ENCODE measurements around the gene BMPR1A.

Gene BMPR1A

DNA sequence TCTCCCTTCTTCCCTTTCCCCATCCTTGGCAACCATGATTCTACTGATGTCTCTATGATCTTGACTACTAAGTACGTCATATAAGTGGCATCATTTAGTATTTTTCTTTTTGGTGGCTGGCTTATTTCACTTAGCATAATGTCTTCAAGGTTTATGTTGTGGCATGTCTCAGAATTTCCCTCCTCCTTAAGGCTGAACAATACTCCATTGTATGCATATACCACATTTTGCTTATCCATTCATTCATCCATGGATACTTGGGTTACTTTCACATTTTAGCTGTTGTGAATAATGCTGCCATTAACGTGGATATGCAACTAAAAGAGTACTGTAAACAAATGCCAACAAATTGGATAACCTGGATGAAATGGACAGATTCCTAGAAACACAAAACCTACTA is 60.8 kb downstream of the BMPR1A start:
- Histone ChIP-seq H3K9me3 (replicated peaks in 1 of 11) (no peaks in the 10 kb centered on the region), H3K4me2 (no peak overlapping the region), H3K4me1 (no peaks in the 10 kb centered on the region), H4K20me1 (no peaks in the 10 kb centered on the region; a peak in 1 of 22 replicates), H3K27me3 (no peaks in the 10 kb centered on the region), H3K36me3 (no peaks in the 10 kb centered on the region), H3K9ac (no peak overlapping the region), H3K27ac (no peak overlapping the region), H3K4me3 (no peak overlapping the region)
- no peak for TF ChIP-seq Cebpa-rat (IDR thresholded peaks at IDR 0.05)

DNA sequence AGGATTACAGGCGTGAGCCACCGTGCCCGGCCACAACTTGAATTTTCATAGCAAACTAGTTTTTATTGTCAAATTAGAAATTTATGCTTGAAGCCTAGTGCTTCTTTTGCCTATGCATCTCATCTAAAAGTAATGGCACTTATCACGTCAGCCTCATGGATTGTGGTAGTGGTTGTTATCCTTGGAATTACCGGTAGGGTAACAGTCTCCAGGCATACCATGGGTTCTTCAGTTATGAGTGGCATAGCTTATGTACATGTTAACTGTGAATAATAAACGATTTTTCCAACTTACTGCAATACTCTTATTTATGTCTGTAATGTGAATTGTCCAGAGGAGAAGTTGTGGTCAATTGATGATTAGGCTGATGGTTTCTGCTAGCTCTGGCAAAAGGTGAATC is 63.1 kb downstream of the BMPR1A start:
- Histone ChIP-seq H3K36me3 (no peaks in the 10 kb centered on the region), H3K4me2 (no peak overlapping the region), H4K20me1 (peaks cover 0 to 4% (median 0%) of the 10 kb centered on the region in 11 experiments; a peak in 1 of 22 replicates)

GRCh38 chr10:86820509-86820908 is 64.1 kb downstream of the BMPR1A start:
- Histone ChIP-seq H3K4me2 (no peak overlapping the region), H3K27ac (no peak overlapping the region), H4K20me1 (peaks cover 0 to 4% (median 0%) of the 10 kb centered on the region in 11 experiments; a peak in 1 of 22 replicates), H3K4me3 (no peak overlapping the region), H3K4me1 (no peaks in the 10 kb centered on the region), H3K9ac (no peak overlapping the region), H3K36me3 (no peaks in the 10 kb centered on the region), H3K9me3 (replicated peaks in 1 of 11) (no peaks in the 10 kb centered on the region), H3K27me3 (no peaks in the 10 kb centered on the region)
- no peak for TF ChIP-seq Cebpa-rat (IDR thresholded peaks at IDR 0.05)

More for the DNA sequence above, 63.1 kb downstream of the BMPR1A start:
- H3K4me1 ChIP-seq = no peaks in the 10 kb centered on the region
- H3K27ac ChIP-seq = no peak overlapping the region
- no peaks in the 10 kb centered on the region for H3K27me3 ChIP-seq
- H3K9ac ChIP-seq = no peak overlapping the region
- TF ChIP-seq Cebpa-rat (IDR thresholded peaks at IDR 0.05) = no peak
- no peaks in the 10 kb centered on the region for H3K9me3 ChIP-seq (replicated peaks in 1 of 11)
- no peak overlapping the region for H3K4me3 ChIP-seq

DNA sequence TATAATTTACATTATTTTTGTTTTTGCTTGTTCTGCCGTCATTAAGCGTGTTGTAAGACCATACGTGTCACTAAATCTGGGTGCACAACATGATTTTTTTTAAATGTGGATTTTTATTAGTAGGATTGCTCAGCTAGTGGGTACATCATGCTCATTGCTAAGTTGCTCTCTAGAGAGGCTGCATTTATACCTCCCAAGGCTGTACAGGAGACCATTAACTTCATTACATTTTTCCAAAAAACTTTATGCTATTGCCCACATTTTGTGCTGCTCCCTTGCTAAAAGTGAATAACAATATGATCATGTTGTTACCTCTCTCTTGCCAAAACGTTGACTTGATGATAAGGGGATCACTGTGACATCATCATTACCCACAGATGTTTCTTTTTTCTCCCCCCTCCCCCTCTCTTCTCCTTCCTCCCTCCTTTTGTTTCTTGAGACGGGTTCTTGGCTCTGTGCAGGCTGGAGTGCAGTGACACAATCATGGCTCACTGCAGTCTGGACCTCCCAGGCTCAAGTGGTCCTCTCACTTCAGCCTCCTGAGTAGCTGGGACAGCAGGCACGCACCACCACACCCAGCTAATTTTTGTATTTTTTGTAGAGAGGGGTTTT is 65.1 kb downstream of the BMPR1A start:
- Histone ChIP-seq H3K9me3 (replicated peaks in 1 of 11) (no peaks in the 10 kb centered on the region), H3K4me2 (no peak overlapping the region), H4K20me1 (peaks cover 0 to 4% (median 0%) of the 10 kb centered on the region in 11 experiments; a peak in 1 of 22 replicates), H3K4me3 (no peak overlapping the region), H3K4me1 (no peaks in the 10 kb centered on the region), H3K27ac (no peak overlapping the region), H3K36me3 (no peaks in the 10 kb centered on the region), H3K27me3 (no peaks in the 10 kb centered on the region), H3K9ac (no peak overlapping the region)
- no peak for TF ChIP-seq Cebpa-rat (IDR thresholded peaks at IDR 0.05)

DNA sequence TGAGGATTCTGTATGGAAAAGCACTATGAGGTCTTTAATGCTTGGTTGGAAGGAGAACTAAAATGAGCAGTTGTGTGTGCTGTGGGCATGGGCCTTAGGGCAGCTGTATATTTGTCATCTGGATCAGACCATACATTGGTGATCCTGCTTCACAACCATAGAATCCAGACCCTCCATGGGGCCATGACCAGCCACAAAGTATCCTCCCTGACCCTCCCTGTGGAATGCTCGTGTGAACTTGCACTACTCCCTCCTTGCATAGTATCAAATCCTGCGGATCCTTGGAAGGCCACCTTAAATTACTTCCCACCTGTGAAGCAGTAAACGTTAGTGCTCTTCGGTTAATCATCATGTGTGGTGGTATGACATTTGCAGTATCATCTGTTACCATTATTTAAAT is 67.1 kb downstream of the BMPR1A start:
- TF ChIP-seq Cebpa-rat (IDR thresholded peaks at IDR 0.05) = no peak
- no peaks in the 10 kb centered on the region for H3K27me3 ChIP-seq

GRCh38 chr10:86824151-86824550 is 67.7 kb downstream of the BMPR1A start:
- H3K4me1 ChIP-seq = no peaks in the 10 kb centered on the region
- H3K9me3 ChIP-seq (replicated peaks in 1 of 11) = no peaks in the 10 kb centered on the region
- H3K4me3 ChIP-seq = no peak overlapping the region
- no peak overlapping the region for H3K27ac ChIP-seq
- no peak overlapping the region for H3K9ac ChIP-seq
- peaks cover 0 to 4% (median 0%) of the 10 kb centered on the region in 11 experiments; a peak in 1 of 22 replicates for H4K20me1 ChIP-seq
- no peaks in the 10 kb centered on the region for H3K27me3 ChIP-seq
- H3K4me2 ChIP-seq = no peak overlapping the region
- TF ChIP-seq Cebpa-rat (IDR thresholded peaks at IDR 0.05) = no peak
- no peaks in the 10 kb centered on the region for H3K36me3 ChIP-seq

More for the DNA sequence above, 67.1 kb downstream of the BMPR1A start:
- peaks cover 0 to 4% (median 0%) of the 10 kb centered on the region in 11 experiments; a peak in 1 of 22 replicates for H4K20me1 ChIP-seq
- H3K9me3 ChIP-seq (replicated peaks in 1 of 11) = no peaks in the 10 kb centered on the region
- no peak overlapping the region for H3K4me3 ChIP-seq
- H3K4me2 ChIP-seq = no peak overlapping the region
- no peak overlapping the region for H3K9ac ChIP-seq
- H3K36me3 ChIP-seq = no peaks in the 10 kb centered on the region
- no peak overlapping the region for H3K27ac ChIP-seq
- no peaks in the 10 kb centered on the region for H3K4me1 ChIP-seq

- peaks cover 0 to 4% (median 0%) of the 10 kb centered on the region in 11 experiments; a peak in 1 of 22 replicates for H4K20me1 ChIP-seq
- H3K4me3 ChIP-seq = no peak overlapping the region
- no peaks in the 10 kb centered on the region for H3K27me3 ChIP-seq
- no peak for TF ChIP-seq Cebpa-rat (IDR thresholded peaks at IDR 0.05)
- no peak overlapping the region for H3K27ac ChIP-seq
- H3K9me3 ChIP-seq (replicated peaks in 1 of 11) = no peaks in the 10 kb centered on the region
- H3K9ac ChIP-seq = no peak overlapping the region
- H3K36me3 ChIP-seq = no peaks in the 10 kb centered on the region
- no peaks in the 10 kb centered on the region for H3K4me1 ChIP-seq
- H3K4me2 ChIP-seq = no peak overlapping the region
Measured at GRCh38 chr10:86825366-86825765, 68.9 kb downstream of the BMPR1A start.

DNA sequence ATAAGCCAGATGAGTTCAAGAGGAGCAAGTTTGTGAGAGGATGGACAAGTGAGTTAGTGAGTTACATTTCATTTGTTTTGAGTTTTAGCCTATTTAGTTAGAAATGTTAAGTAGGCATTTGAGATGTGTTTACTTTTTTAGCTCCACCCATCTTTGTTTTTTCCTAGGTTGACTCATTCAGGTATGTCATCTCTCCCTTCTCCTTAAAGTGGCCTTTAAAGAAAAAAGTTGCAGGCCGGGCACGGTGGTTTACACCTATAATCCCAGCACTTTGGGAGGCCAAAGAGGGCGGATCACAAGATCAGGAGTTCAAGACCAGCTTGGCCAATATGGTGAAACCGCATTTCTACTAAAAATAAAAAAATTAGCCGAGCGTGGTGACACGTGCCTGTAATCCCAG is 71.2 kb downstream of the BMPR1A start:
- no peaks in the 10 kb centered on the region for H3K4me1 ChIP-seq
- no peak for TF ChIP-seq Cebpa-rat (IDR thresholded peaks at IDR 0.05)
- H3K36me3 ChIP-seq = no peaks in the 10 kb centered on the region
- 0 out of 22 replicates have a peak, but pooled peaks cover 0 to 4% (median 0%) of the 10 kb centered on the region in 11 experiments for H4K20me1 ChIP-seq
- no peak overlapping the region for H3K9ac ChIP-seq
- no peaks in the 10 kb centered on the region for H3K9me3 ChIP-seq (replicated peaks in 1 of 11)
- no peak overlapping the region for H3K4me3 ChIP-seq
- H3K27me3 ChIP-seq = no peaks in the 10 kb centered on the region
- no peak overlapping the region for H3K4me2 ChIP-seq
- H3K27ac ChIP-seq = no peak overlapping the region

DNA sequence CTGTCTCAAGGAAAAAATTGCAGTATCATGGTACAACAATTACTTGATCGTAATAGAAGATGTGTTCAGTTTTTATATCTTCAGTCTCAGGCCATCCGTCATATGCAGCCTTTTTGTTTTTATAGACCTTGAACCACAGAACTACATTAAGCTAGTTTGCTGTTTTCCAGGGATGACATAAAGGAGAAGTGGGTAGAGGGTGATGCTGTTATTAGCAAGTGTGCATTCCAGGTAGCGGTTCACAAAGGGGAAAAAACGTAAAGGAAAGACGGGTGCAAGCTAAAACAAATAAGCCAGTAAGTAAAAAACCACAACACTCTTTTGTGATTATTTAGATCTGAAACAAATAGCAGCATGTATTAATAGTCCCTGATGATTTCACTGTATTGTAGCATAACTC is 71.7 kb downstream of the BMPR1A start:
- H3K9me3 ChIP-seq (replicated peaks in 1 of 11) = no peaks in the 10 kb centered on the region
- no peak for TF ChIP-seq Cebpa-rat (IDR thresholded peaks at IDR 0.05)
- no peak overlapping the region for H3K27ac ChIP-seq
- H3K36me3 ChIP-seq = no peaks in the 10 kb centered on the region
- no peak overlapping the region for H3K4me3 ChIP-seq
- no peak overlapping the region for H3K9ac ChIP-seq
- H3K4me1 ChIP-seq = no peaks in the 10 kb centered on the region
- 0 out of 22 replicates have a peak, but pooled peaks cover 0 to 4% (median 0%) of the 10 kb centered on the region in 11 experiments for H4K20me1 ChIP-seq
- no peak overlapping the region for H3K4me2 ChIP-seq
- H3K27me3 ChIP-seq = no peaks in the 10 kb centered on the region

GRCh38 chr10:86829472-86829871 is 73.1 kb downstream of the BMPR1A start:
- no peak for TF ChIP-seq Cebpa-rat (IDR thresholded peaks at IDR 0.05)
- Histone ChIP-seq H4K20me1 (no peaks in the 10 kb centered on the region), H3K9me3 (replicated peaks in 1 of 11) (no peaks in the 10 kb centered on the region), H3K4me1 (no peaks in the 10 kb centered on the region), H3K27me3 (no peaks in the 10 kb centered on the region), H3K27ac (no peak overlapping the region), H3K4me2 (no peak overlapping the region), H3K4me3 (no peak overlapping the region), H3K36me3 (no peaks in the 10 kb centered on the region), H3K9ac (no peak overlapping the region)
